Endothelial cell (in vitro differentiated cells): Measurements from ENCODE around the gene SLFN12. TPM values are rescaled to one million over a fixed set of nuclear protein-coding genes. Genes with fewer than 3 reads are reported as not detected.
"Not testable (repeated sequence)": the region's sequence is repeated elsewhere in the genome, so short reads cannot be mapped to it uniquely, and the experiment has no call there.

Experiments used
- DNase-seq: peaks from one replicate; pipeline ENCODE4 v3.0.0; 2021; ENCODE audit warnings: low spot score
- H3K27ac Mint-ChIP-seq: one replicate; pipeline ENCODE4 v1.8.0; 2021; ENCODE audit warnings: mixed read lengths, inconsistent platforms; ENCODE audit not compliant: unreplicated experiment
- H3K27me3 Mint-ChIP-seq: one replicate; pipeline ENCODE4 v1.8.0; 2021; ENCODE audit warnings: mild to moderate bottlenecking, moderate library complexity, mixed read lengths, inconsistent platforms; ENCODE audit not compliant: unreplicated experiment
- H3K36me3 Mint-ChIP-seq: one replicate; pipeline ENCODE4 v1.8.0; 2021; ENCODE audit warnings: mild to moderate bottlenecking, low read depth, mixed read lengths, inconsistent platforms; ENCODE audit not compliant: unreplicated experiment
- H3K4me1 Mint-ChIP-seq: one replicate; pipeline ENCODE4 v1.8.0; 2021; ENCODE audit warnings: mild to moderate bottlenecking, mixed read lengths, inconsistent platforms; ENCODE audit not compliant: unreplicated experiment
- H3K4me3 Mint-ChIP-seq: one replicate; pipeline ENCODE4 v1.8.0; 2021; ENCODE audit warnings: mild to moderate bottlenecking, mixed read lengths, inconsistent platforms; ENCODE audit not compliant: unreplicated experiment
- H3K9me3 Mint-ChIP-seq: one replicate; pipeline ENCODE4 v1.8.0; 2021; ENCODE audit warnings: mixed read lengths, inconsistent platforms; ENCODE audit not compliant: unreplicated experiment
- total RNA-seq: library from RNA; stranded (reverse); fragmentation: NEBNext Ultra II Directional; extraction: Animal tissue kit (Norgen Biotek cat#: 25700); gene quantifications from one replicate; pipeline ENCODE4 v1.2.1, GENCODE V29; 2021; ENCODE audit not compliant: unreplicated experiment
- TF ChIP-seq, protein P1 (sequence below): fragments of 200-600 bp; sonication (generic); IDR thresholded peaks from one replicate; pipeline ENCODE4 v1.5.0; 2021; ENCODE audit warnings: antibody characterized with exemption; ENCODE audit not compliant: unreplicated experiment

SLFN12 gene
- total RNA-seq, 1 donor from 2014 or later = 25.7 TPM

DNA sequence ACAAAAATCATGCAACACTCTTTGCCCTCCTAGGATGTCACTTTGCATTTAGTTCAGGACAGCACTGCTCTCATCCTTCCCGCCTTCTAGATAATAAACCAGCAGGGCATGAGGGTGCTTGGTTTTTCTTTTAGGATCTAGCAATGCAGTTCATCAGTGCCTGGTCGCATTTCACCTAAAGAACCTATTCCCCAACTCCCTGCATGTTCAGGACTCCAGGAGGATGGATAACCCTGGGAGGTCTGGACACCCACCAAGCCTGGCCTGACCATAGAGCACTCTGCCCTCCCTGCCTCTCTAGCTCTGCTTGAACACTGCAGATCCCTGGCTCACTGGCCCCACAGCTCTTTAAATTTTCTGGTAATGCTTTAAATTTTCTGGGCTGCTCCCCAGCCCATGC lies 2.6 kb downstream of the SLFN12 start:
- Mint-ChIP-seq H3K27me3 (peaks cover 6% of the 10 kb centered on the region), H3K27ac (no peak overlapping the region), H3K36me3 (peaks cover 3% of the 10 kb centered on the region), H3K4me3 (no peak overlapping the region), H3K4me1 (peaks cover 27% of the 10 kb centered on the region), H3K9me3 (no peaks in the 10 kb centered on the region)
- TF ChIP-seq, protein P1, sequence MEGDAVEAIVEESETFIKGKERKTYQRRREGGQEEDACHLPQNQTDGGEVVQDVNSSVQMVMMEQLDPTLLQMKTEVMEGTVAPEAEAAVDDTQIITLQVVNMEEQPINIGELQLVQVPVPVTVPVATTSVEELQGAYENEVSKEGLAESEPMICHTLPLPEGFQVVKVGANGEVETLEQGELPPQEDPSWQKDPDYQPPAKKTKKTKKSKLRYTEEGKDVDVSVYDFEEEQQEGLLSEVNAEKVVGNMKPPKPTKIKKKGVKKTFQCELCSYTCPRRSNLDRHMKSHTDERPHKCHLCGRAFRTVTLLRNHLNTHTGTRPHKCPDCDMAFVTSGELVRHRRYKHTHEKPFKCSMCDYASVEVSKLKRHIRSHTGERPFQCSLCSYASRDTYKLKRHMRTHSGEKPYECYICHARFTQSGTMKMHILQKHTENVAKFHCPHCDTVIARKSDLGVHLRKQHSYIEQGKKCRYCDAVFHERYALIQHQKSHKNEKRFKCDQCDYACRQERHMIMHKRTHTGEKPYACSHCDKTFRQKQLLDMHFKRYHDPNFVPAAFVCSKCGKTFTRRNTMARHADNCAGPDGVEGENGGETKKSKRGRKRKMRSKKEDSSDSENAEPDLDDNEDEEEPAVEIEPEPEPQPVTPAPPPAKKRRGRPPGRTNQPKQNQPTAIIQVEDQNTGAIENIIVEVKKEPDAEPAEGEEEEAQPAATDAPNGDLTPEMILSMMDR = no peak
- no peak for DNase-seq

DNA sequence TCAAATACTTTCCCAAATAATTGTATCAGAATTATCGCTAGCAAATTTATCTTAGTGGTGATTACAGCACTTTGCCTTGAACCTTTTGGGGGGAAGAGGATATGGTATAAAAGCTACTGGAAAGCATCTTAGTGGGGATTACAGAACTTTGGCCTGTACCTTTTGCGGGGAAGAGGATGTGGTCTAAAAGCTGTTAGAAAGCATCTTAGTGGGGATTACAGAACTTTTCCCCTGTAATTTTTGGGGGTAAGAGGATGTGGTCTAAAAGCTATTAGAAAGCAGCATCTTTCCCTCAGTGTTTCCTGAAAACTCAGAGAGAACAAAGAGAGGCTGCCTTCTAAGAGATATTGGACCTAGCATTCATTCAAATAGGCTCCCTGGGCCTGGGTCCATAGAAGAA lies 4.1 kb downstream of the SLFN12 start:
- H3K27ac Mint-ChIP-seq = no peak overlapping the region
- no peak overlapping the region for H3K4me3 Mint-ChIP-seq
- no peak for DNase-seq
- no peaks in the 10 kb centered on the region for H3K9me3 Mint-ChIP-seq
- H3K4me1 Mint-ChIP-seq = peaks cover 21% of the 10 kb centered on the region
- peaks cover 6% of the 10 kb centered on the region for H3K27me3 Mint-ChIP-seq
- peaks cover 3% of the 10 kb centered on the region for H3K36me3 Mint-ChIP-seq
- TF ChIP-seq, protein P1 = no peak

DNA sequence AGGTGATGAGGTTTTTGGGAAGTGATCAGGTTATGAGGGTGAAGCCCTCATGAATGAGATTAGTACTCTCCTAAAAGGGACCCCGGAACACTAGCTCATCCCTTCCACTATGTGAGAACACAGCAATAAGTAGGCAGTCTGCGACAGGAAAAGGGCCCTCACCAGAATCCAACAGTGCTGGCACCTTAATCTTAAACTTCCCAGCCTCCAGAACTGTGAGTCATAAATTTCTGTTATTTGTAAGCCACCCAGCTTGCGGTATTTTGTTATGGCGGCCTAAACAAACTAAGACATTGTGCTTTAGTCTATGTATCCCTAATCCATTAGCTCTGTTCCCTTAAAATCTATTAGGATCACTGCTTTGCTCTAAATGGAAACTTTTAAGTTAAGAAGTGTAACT lies 8.5 kb downstream of the SLFN12 start:
- no peak for DNase-seq
- no peaks in the 10 kb centered on the region for H3K4me1 Mint-ChIP-seq
- TF ChIP-seq, protein P1 = no peak
- H3K36me3 Mint-ChIP-seq = peaks cover 14% of the 10 kb centered on the region
- H3K4me3 Mint-ChIP-seq = no peak overlapping the region
- no peaks in the 10 kb centered on the region for H3K9me3 Mint-ChIP-seq
- H3K27ac Mint-ChIP-seq = no peak overlapping the region
- H3K27me3 Mint-ChIP-seq = no peaks in the 10 kb centered on the region

DNA sequence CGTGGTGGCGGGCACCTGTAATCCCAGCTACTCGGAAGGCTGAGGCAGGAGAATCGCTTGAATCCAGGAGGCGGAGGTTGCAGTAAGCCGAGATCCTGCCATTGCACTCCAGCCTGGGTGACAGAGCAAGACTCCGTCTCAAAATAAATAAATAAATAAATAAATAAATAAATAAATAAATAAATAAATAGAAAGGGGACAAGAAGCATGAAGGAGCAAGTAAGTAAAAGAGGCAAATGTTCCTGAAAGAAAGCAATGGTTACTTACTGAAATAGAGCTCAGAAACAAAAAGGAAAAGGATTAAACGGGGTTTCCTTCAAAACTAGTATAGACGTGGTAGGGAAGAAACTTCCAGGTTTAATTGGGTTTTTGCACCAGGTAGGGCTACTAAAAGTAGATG lies 11.2 kb downstream of the SLFN12 start:
- not testable (repeated sequence) for H3K27ac Mint-ChIP-seq, H3K4me1 Mint-ChIP-seq, H3K27me3 Mint-ChIP-seq, H3K9me3 Mint-ChIP-seq, H3K4me3 Mint-ChIP-seq, DNase-seq
- H3K36me3 Mint-ChIP-seq = peaks cover 14% of the 10 kb centered on the region

DNA sequence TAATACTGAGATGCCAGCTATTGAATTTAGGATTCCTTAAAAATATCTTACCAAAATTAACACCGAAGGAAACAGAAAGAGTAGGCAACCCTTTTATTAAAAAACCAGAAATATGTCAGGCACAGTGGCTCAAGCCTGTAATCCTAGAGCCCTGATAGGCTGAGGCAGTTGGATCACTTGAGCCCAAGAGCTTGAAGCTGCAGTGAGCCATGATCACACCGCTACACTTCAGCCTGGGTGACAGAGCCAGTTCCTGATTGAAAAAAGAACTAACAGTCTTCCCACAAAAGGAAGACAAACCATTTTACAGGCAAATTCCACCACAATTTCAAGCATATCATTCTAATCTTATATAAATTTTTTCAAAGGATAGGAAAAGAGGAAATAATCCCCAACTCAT lies 15.6 kb downstream of the SLFN12 start:
- Mint-ChIP-seq H3K36me3 (peaks cover 23% of the 10 kb centered on the region), H3K27ac (no peak overlapping the region), H3K4me1 (no peaks in the 10 kb centered on the region), H3K9me3 (no peaks in the 10 kb centered on the region), H3K27me3 (no peaks in the 10 kb centered on the region), H3K4me3 (no peak overlapping the region)
- DNase-seq = no peak
- TF ChIP-seq, protein P1 = no peak

DNA sequence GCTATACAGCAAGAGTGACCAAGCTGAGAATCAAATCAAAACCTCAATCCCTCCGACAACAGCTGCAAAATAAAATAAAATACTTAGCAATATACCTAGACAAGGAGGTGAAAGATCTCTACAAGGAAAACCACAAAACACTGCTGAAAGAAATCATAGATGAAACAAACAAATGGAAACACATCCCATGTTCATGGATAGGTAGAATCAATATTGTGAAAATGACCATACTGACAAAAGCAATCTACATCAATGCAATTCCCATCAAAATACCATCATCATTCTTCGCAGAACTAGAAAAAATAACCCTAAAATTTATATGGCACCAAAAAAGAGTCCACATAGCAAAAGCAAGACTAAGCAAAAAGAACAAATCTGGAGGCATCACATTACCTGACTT lies 17.6 kb downstream of the SLFN12 start:
- peak overlapping the region; percentile 56 for H3K4me3 Mint-ChIP-seq
- H3K27ac Mint-ChIP-seq, H3K27me3 Mint-ChIP-seq, H3K9me3 Mint-ChIP-seq, H3K4me1 Mint-ChIP-seq, DNase-seq: not testable (repeated sequence)
- H3K36me3 Mint-ChIP-seq = peaks cover 34% of the 10 kb centered on the region
